ENCODE measurements around the gene WDCP.

WDCP gene

DNA sequence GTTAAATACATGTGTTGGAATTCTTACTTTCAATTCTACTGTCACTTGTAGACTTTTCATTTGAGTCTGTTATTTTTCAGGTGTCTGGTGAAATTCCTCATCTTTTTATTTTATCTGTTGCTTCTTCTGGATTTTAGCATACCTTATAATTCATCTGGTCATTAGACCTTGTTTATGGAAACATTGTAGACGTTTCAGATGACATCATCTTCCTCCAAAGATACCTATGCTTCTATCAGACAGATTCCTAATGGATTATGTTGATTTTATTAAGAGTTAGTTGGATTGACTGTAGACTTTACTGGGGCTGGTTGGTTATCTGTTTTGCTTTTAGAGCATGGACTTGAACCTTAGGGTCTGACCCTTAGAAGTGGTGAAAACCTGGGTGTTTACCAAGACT is 52.6 kb downstream of the WDCP start:
- no peak for DNase-seq (ENCODE audit: low read depth in 1 of 2, low spot score in 1 of 2)

DNA sequence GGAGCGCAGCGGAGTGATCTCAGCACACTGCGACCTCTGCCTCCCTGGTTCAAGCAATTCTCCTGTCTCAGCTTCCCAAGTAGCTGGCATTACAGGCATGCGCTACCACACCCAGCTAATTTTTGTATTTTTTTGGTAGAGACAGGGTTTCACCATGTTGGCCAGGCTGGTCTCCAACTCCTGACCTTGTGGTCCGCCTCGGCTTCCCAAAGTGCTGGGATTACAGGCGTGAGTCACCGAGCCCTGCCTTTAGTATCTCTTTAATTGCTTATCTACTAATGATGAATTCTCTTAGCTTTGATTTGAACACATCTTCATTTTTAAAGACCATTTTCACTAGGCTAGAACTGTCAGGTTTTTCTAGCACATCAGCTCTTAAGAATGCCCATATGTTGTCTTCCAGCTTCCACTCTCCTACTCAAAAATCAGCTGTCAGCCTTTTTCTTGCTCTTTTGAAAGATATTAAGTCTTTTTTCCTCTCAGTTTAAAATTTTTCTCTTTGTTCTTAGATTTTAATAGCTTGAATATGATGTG is 53.4 kb downstream of the WDCP start:
- DNase-seq (ENCODE audit: low read depth in 1 of 2, low spot score in 1 of 2) = no peak

DNA sequence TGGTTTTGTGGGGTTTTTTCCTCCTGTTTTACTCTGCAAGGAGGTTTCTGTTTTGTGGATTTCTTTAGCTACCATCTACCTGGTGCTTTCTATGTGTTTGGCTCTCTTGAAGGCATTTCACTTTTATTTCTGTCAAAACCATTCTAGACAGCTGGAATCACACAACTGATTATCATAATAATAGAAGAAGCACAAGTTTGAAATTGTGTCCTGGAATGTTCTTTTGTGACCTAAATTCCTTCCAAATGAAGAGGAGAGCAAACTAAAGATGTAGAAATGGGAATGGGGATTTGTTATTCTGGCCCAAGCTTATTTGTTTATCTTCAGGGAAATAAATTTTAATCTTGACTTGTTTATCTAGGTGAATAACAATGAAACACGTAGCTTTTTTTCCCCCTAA is 54.3 kb downstream of the WDCP start:
- DNase-seq (ENCODE audit: low read depth in 1 of 2, low spot score in 1 of 2) = no peak

DNA sequence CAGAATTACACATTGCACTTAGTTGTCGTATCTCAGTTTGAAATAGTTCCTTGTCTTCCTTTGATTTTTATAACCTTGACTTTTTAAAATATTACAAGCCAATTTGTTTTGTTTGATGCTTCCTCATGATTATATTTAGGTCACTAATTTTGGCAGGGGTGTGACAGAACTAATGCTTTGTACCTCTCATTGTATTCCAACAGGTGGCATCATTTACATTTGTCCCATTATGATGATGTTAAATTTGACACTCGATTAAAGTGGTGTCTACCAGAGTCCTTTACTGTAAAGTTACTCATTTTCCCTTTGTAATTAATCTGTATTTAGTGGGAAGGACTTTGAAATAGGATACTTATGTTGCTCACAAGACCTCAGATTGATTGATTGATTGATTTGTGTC is 58.8 kb downstream of the WDCP start:
- DNase-seq (ENCODE audit: low read depth in 1 of 2, low spot score in 1 of 2) = no peak

Measured in activated T-helper 1 cell treated with anti-CD3 and anti-CD28 coated beads, Interleukin-2, amount 50 U/mL, for 16 hours (primary cell).